Natural killer cell (primary cell): ENCODE measurements around the gene ZNF597. TPM values are rescaled to one million over a fixed set of nuclear protein-coding genes. Genes with fewer than 3 reads are reported as not detected.

Source experiments
- ATAC-seq, 3 donors: fragments of 150-1000 bp in 2 of 3; fragments of 200-7000 bp in 1 of 3; cut with Tn5 transposase; 1 replicate in 1 of 3; 2 replicates in 2 of 3; pipeline ENCODE4 v1.10.0; 2021; ENCODE audit warnings: mild to moderate bottlenecking in 2 of 3, moderate library complexity in 2 of 3
- DNase-seq, 2 donors: peaks; one replicate each; pipeline versions ENCODE4 v3.0.0 to v3.0.0-alpha.2; 2013 to 2021; ENCODE audit warnings: mixed read lengths in 1 of 2
- H3K27ac ChIP-seq: one replicate; pipeline ENCODE4 v1.5.1; 2013; ENCODE audit warnings: mild to moderate bottlenecking, low read length
- H3K27me3 ChIP-seq: one replicate; pipeline ENCODE4 v1.6.1; 2013; ENCODE audit warnings: low read length; ENCODE audit not compliant: control insufficient read depth, insufficient read depth
- H3K36me3 ChIP-seq: one replicate; pipeline ENCODE4 v1.6.1; 2013; ENCODE audit warnings: low read length; ENCODE audit not compliant: control insufficient read depth, insufficient read depth
- H3K4me1 ChIP-seq: one replicate; pipeline ENCODE4 v1.6.1; 2013; ENCODE audit warnings: low read length; ENCODE audit not compliant: control insufficient read depth, insufficient read depth
- H3K4me3 ChIP-seq: one replicate; pipeline ENCODE4 v1.5.1; 2013; ENCODE audit warnings: low read length
- H3K9me3 ChIP-seq: one replicate; pipeline ENCODE4 v1.6.1; 2013; ENCODE audit warnings: low read length; ENCODE audit not compliant: control insufficient read depth, insufficient read depth
- H3K27ac Mint-ChIP-seq, 2 donors: one replicate each; pipeline ENCODE4 v1.8.0; 2022; ENCODE audit warnings: mild to moderate bottlenecking in 2 of 2, mixed read lengths in 2 of 2, moderate library complexity in 1 of 2
- H3K27me3 Mint-ChIP-seq, 2 donors: one replicate each; pipeline ENCODE4 v1.8.0; 2022; ENCODE audit warnings: low read depth in 2 of 2, mixed read lengths in 2 of 2
- H3K36me3 Mint-ChIP-seq: one replicate; pipeline ENCODE4 v1.8.0; 2022; ENCODE audit warnings: mixed read lengths
- H3K4me1 Mint-ChIP-seq, 2 donors: one replicate each; pipeline ENCODE4 v1.8.0; 2022; ENCODE audit warnings: mixed read lengths in 2 of 2
- H3K4me3 Mint-ChIP-seq: one replicate; pipeline ENCODE4 v1.8.0; 2022; ENCODE audit warnings: mild to moderate bottlenecking, moderate library complexity, mixed read lengths
- H3K9me3 Mint-ChIP-seq, 2 donors: one replicate each; pipeline ENCODE4 v1.8.0; 2022; ENCODE audit warnings: mixed read lengths in 2 of 2
- CTCF ChIP-seq: fragments of 200-600 bp; IDR thresholded peaks from one replicate; pipeline ENCODE4 v1.8.0; 2022; ENCODE audit warnings: antibody characterized with exemption
- WGBS: methylation state at CpG from one replicate; pipeline ENCODE4 v1.1.7; 2013; ENCODE audit warnings: missing lambda C conversion rate; ENCODE audit not compliant: insufficient coverage; 5-methylcytosine and 5-hydroxymethylcytosine counted together
- intact Hi-C: fragments of 100-400 bp; cut with micrococcal nuclease; formaldehyde crosslinking; loops from one replicate; pipeline ENCODE4 v1.14.2; 2022
- total RNA-seq, 4 donors: library from RNA; stranded (reverse); fragments of 120-200 nt in 1 of 4; gene quantifications; one replicate each; pipeline versions ENCODE4 v1.2.3 to v1.2.4, GENCODE V29; 2013 to 2022

ZNF597 gene
- total RNA-seq, 3 donors from 2014 or later (not counting 1 experiment from before 2014, with no cell fraction given), result 1.8 to 3.5 (median 2.8) TPM

GRCh38 chr16:3460585-3460984 is 17.3 kb upstream of the ZNF597 start:
- no peak for TF ChIP-seq CTCF
- WGBS, result 94% methylated on average over 5 of the region's 8 CpGs
- Mint-ChIP-seq H3K4me1 (peaks cover 51 to 54% of the 10 kb centered on the region in 2 donors), H3K27ac (peak overlapping the region; percentile 91), H3K36me3 (no peaks in the 10 kb centered on the region), H3K27me3 (no peaks in the 10 kb centered on the region), H3K4me3 (peak overlapping the region; percentile 62), H3K9me3 (no peaks in the 10 kb centered on the region)
- H3K36me3 ChIP-seq, result no peaks in the 10 kb centered on the region
- H3K4me3 ChIP-seq, result no peak overlapping the region
- H3K27me3 ChIP-seq, result no peaks in the 10 kb centered on the region
- peak overlapping the region; percentile 35 for H3K27ac ChIP-seq
- peaks cover 50% of the 10 kb centered on the region for H3K4me1 ChIP-seq
- DNase-seq (no peak), ATAC-seq (no peak)
- no peaks in the 10 kb centered on the region for H3K9me3 ChIP-seq
- intact Hi-C loops, result loop anchor here (10.0 kb wide), 1 partner anchor 276 kb away; the partner anchor contains the start of gene OR1F1

- H3K4me3 ChIP-seq, result no peak overlapping the region
- TF ChIP-seq CTCF, result no peak
- H3K36me3 ChIP-seq, result no peaks in the 10 kb centered on the region
- DNase-seq (no peak), ATAC-seq (no peak)
- intact Hi-C loops, result loop anchor here (10.0 kb wide), 1 partner anchor 275 kb away; the partner anchor contains the start of gene OR1F1
- Mint-ChIP-seq H3K9me3 (no peaks in the 10 kb centered on the region), H3K4me1 (peaks cover 51 to 54% of the 10 kb centered on the region in 2 donors), H3K36me3 (no peaks in the 10 kb centered on the region), H3K4me3 (peak overlapping the region; percentile 62), H3K27me3 (no peaks in the 10 kb centered on the region), H3K27ac (peak overlapping the region; percentile 91)
- no peaks in the 10 kb centered on the region for H3K27me3 ChIP-seq
- no peak overlapping the region for H3K27ac ChIP-seq
- WGBS, result 100% methylated on average over 3 of the region's 7 CpGs
- H3K9me3 ChIP-seq, result no peaks in the 10 kb centered on the region
- peaks cover 50% of the 10 kb centered on the region for H3K4me1 ChIP-seq
These were observed 16.8 kb upstream of the ZNF597 start for GRCh38 chr16:3460121-3460520.

GRCh38 chr16:3459401-3460090 is 16.2 kb upstream of the ZNF597 start:
- no peak for ATAC-seq
- WGBS, result 62% methylated on average over 9 of the region's 9 CpGs

More at GRCh38 chr16:3459401-3460090, 16.2 kb upstream of the ZNF597 start:
- Mint-ChIP-seq H3K36me3 (no peaks in the 10 kb centered on the region), H3K9me3 (no peaks in the 10 kb centered on the region), H3K4me1 (peaks cover 51 to 53% of the 10 kb centered on the region in 2 donors), H3K4me3 (peak overlapping the region; percentile 92), H3K27ac (peak overlapping the region; percentile 91), H3K27me3 (no peaks in the 10 kb centered on the region)
- peaks cover 47% of the 10 kb centered on the region for H3K4me1 ChIP-seq
- H3K27me3 ChIP-seq, result no peaks in the 10 kb centered on the region
- no peak overlapping the region for H3K4me3 ChIP-seq
- intact Hi-C loops, result loop anchor here (10.0 kb wide), 1 partner anchor 275 kb away; the partner anchor contains the start of gene OR1F1
- DNase-seq, result peak in 1 of 2 donors; percentile 56
- no peaks in the 10 kb centered on the region for H3K36me3 ChIP-seq
- H3K27ac ChIP-seq, result peak overlapping the region; percentile 64
- no peak for TF ChIP-seq CTCF
- no peaks in the 10 kb centered on the region for H3K9me3 ChIP-seq
